Erythroblast (primary cell): ENCODE measurements around the gene GFI1B.

Source experiments
- GATA1 ChIP-seq: IDR thresholded peaks from 2 replicates; pipeline ENCODE4 v1.6.1; 2011; ENCODE audit warnings: low read depth, mild to moderate bottlenecking, control low read depth, low read length, moderate library complexity
- POLR2A ChIP-seq: IDR thresholded peaks from 2 replicates; pipeline ENCODE4 v1.6.1; 2011; ENCODE audit warnings: mild to moderate bottlenecking, low read length

- TF ChIP-seq POLR2A (no peak), GATA1 (no peak)
Observed at GRCh38 chr9:132988244-132989013, 9.9 kb downstream of the GFI1B start.
